ENCODE results near the gene AASDH.

GRCh38 chr4:56391270-56391669 is 4.0 kb upstream of the AASDH start:
- TF ChIP-seq, protein P1, sequence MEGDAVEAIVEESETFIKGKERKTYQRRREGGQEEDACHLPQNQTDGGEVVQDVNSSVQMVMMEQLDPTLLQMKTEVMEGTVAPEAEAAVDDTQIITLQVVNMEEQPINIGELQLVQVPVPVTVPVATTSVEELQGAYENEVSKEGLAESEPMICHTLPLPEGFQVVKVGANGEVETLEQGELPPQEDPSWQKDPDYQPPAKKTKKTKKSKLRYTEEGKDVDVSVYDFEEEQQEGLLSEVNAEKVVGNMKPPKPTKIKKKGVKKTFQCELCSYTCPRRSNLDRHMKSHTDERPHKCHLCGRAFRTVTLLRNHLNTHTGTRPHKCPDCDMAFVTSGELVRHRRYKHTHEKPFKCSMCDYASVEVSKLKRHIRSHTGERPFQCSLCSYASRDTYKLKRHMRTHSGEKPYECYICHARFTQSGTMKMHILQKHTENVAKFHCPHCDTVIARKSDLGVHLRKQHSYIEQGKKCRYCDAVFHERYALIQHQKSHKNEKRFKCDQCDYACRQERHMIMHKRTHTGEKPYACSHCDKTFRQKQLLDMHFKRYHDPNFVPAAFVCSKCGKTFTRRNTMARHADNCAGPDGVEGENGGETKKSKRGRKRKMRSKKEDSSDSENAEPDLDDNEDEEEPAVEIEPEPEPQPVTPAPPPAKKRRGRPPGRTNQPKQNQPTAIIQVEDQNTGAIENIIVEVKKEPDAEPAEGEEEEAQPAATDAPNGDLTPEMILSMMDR (conservative IDR thresholded peaks at IDR 0.05; ENCODE audit: low read length), result no peak
- no peak for TF ChIP-seq EZH2phosphoT487 (IDR thresholded peaks at IDR 0.05; ENCODE audit: borderline replicate concordance, low read depth, low read length)

Data from OCI-LY7 (cell line).